ENCODE data around the gene ZNF460.
"Not testable (repeated sequence)": the region's sequence is repeated elsewhere in the genome, so short reads cannot be mapped to it uniquely, and the experiment has no call there.

ZNF460 gene

DNA sequence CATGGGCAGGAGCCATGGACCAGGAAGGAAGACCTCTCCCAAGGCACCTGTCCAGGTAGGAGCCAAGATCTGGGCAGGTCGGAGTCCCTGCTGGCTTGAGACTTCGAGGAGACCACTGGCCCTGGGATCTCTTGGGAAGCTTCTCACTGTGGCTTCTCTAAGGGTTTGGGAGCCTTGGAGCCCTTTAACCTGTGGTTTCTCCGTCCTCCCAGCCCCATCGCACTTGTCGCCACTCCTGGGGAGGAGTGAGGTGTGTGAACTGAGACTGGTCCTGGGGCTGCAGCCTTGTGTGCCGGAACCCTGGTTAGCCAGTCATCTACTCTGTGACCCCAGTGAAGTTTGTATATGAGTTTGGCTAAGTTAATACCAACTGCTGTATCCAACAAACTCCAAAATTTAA lies 31.6 kb upstream of the ZNF460 start:
- Histone ChIP-seq H3K27me3 (ENCODE audit: control insufficient read depth, insufficient read depth, low read length, poor library complexity, severe bottlenecking) (no peaks in the 10 kb centered on the region), H3K9me3 (ENCODE audit: control insufficient read depth, low read length) (no peaks in the 10 kb centered on the region), H3K27ac (ENCODE audit: insufficient read depth, low read depth, low read length, poor library complexity, severe bottlenecking) (no peak overlapping the region), H3K36me3 (ENCODE audit: control insufficient read depth, insufficient read depth, low read length) (peaks cover 5% of the 10 kb centered on the region), H3K4me1 (ENCODE audit: control insufficient read depth, insufficient read depth, low read length) (no peaks in the 10 kb centered on the region), H3K4me3 (ENCODE audit: insufficient read depth, low read depth, low read length) (no peak overlapping the region)
- WGBS, 2 experiments = 89 to 90% methylated on average over 6 of the region's 6 CpGs

GRCh38 chr19:57249329-57249728 lies 31.0 kb upstream of the ZNF460 start:
- Histone ChIP-seq H3K36me3 (ENCODE audit: control insufficient read depth, insufficient read depth, low read length) (peaks cover 5% of the 10 kb centered on the region), H3K4me3 (ENCODE audit: insufficient read depth, low read depth, low read length) (no peak overlapping the region), H3K27ac (ENCODE audit: insufficient read depth, low read depth, low read length, poor library complexity, severe bottlenecking) (no peak overlapping the region), H3K4me1 (ENCODE audit: control insufficient read depth, insufficient read depth, low read length) (no peaks in the 10 kb centered on the region), H3K27me3 (ENCODE audit: control insufficient read depth, insufficient read depth, low read length, poor library complexity, severe bottlenecking) (no peaks in the 10 kb centered on the region), H3K9me3 (ENCODE audit: control insufficient read depth, low read length) (no peaks in the 10 kb centered on the region)
- WGBS, 2 experiments = no CpG with 5 or more reads among the region's 1 CpG

DNA sequence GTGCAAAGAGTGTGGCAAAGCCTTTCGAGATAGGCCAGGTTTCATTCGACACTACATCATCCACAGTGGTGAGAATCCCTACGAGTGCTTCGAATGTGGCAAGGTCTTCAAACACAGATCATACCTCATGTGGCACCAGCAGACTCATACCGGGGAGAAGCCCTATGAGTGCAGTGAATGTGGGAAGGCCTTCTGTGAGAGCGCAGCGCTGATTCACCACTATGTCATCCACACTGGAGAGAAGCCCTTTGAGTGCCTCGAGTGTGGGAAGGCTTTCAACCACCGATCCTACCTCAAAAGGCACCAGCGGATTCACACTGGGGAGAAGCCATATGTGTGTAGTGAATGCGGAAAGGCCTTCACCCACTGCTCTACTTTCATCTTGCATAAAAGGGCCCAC lies 26.5 kb upstream of the ZNF460 start:
- not testable (repeated sequence) for H3K9me3 ChIP-seq (ENCODE audit: control insufficient read depth, low read length); H3K36me3 ChIP-seq (ENCODE audit: control insufficient read depth, insufficient read depth, low read length); H3K27ac ChIP-seq (ENCODE audit: insufficient read depth, low read depth, low read length, poor library complexity, severe bottlenecking); H3K27me3 ChIP-seq (ENCODE audit: control insufficient read depth, insufficient read depth, low read length, poor library complexity, severe bottlenecking); H3K4me3 ChIP-seq (ENCODE audit: insufficient read depth, low read depth, low read length); H3K4me1 ChIP-seq (ENCODE audit: control insufficient read depth, insufficient read depth, low read length)
- WGBS, 2 experiments = 91 to 96% methylated on average over 11 of the region's 11 CpGs

- Histone ChIP-seq H3K9me3 (ENCODE audit: control insufficient read depth, low read length) (no peaks in the 10 kb centered on the region), H3K4me3 (ENCODE audit: insufficient read depth, low read depth, low read length) (no peak overlapping the region), H3K36me3 (ENCODE audit: control insufficient read depth, insufficient read depth, low read length) (no peaks in the 10 kb centered on the region), H3K4me1 (ENCODE audit: control insufficient read depth, insufficient read depth, low read length) (no peaks in the 10 kb centered on the region), H3K27me3 (ENCODE audit: control insufficient read depth, insufficient read depth, low read length, poor library complexity, severe bottlenecking) (no peaks in the 10 kb centered on the region), H3K27ac (ENCODE audit: insufficient read depth, low read depth, low read length, poor library complexity, severe bottlenecking) (no peak overlapping the region)
- 93 to 98% methylated on average over 3 of the region's 3 CpGs for WGBS, 2 experiments
Observed at GRCh38 chr19:57262044-57262443, 18.2 kb upstream of the ZNF460 start.

- Histone ChIP-seq H3K36me3 (ENCODE audit: control insufficient read depth, insufficient read depth, low read length) (no peaks in the 10 kb centered on the region), H3K4me1 (ENCODE audit: control insufficient read depth, insufficient read depth, low read length) (no peaks in the 10 kb centered on the region), H3K4me3 (ENCODE audit: insufficient read depth, low read depth, low read length) (no peak overlapping the region), H3K27me3 (ENCODE audit: control insufficient read depth, insufficient read depth, low read length, poor library complexity, severe bottlenecking) (no peaks in the 10 kb centered on the region), H3K27ac (ENCODE audit: insufficient read depth, low read depth, low read length, poor library complexity, severe bottlenecking) (no peak overlapping the region), H3K9me3 (ENCODE audit: control insufficient read depth, low read length) (no peaks in the 10 kb centered on the region)
- 80 to 94% methylated on average over 1 of the region's 1 CpG for WGBS, 2 experiments
Observed at GRCh38 chr19:57263244-57263741, 17.0 kb upstream of the ZNF460 start.

DNA sequence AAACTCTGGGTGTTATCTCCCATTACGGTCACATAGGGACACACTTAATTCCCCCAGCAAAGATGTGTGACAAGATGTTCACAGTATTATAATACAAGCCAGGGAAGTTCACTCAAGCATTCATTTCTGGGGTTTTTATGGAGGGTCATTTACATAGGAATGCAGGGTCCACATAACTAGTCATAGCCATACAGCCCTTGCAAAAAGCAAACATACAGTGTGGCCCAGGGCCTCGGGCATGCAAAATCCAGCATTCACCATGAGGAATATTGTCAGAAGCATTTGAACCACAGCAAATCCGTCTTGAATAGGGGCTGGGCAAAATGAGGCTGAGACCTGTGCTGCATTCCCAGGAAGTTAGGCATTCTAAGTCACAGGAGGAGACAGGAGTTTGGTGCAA lies 13.0 kb upstream of the ZNF460 start:
- 82% methylated on average over 3 of the region's 3 CpGs for WGBS, 2 experiments
- Histone ChIP-seq H3K27ac (ENCODE audit: insufficient read depth, low read depth, low read length, poor library complexity, severe bottlenecking) (no peak overlapping the region), H3K4me3 (ENCODE audit: insufficient read depth, low read depth, low read length) (no peak overlapping the region), H3K36me3 (ENCODE audit: control insufficient read depth, insufficient read depth, low read length) (no peaks in the 10 kb centered on the region), H3K4me1 (ENCODE audit: control insufficient read depth, insufficient read depth, low read length) (no peaks in the 10 kb centered on the region), H3K9me3 (ENCODE audit: control insufficient read depth, low read length) (no peaks in the 10 kb centered on the region), H3K27me3 (ENCODE audit: control insufficient read depth, insufficient read depth, low read length, poor library complexity, severe bottlenecking) (no peaks in the 10 kb centered on the region)

GRCh38 chr19:57269515-57270250 lies 10.6 kb upstream of the ZNF460 start:
- H3K4me3 ChIP-seq (ENCODE audit: insufficient read depth, low read depth, low read length) = no peak overlapping the region
- H3K4me1 ChIP-seq (ENCODE audit: control insufficient read depth, insufficient read depth, low read length) = no peaks in the 10 kb centered on the region
- no peak overlapping the region for H3K27ac ChIP-seq (ENCODE audit: insufficient read depth, low read depth, low read length, poor library complexity, severe bottlenecking)
- H3K9me3 ChIP-seq (ENCODE audit: control insufficient read depth, low read length) = no peaks in the 10 kb centered on the region
- 89 to 90% methylated on average over 4 of the region's 4 CpGs for WGBS, 2 experiments
- H3K27me3 ChIP-seq (ENCODE audit: control insufficient read depth, insufficient read depth, low read length, poor library complexity, severe bottlenecking) = no peaks in the 10 kb centered on the region
- no peaks in the 10 kb centered on the region for H3K36me3 ChIP-seq (ENCODE audit: control insufficient read depth, insufficient read depth, low read length)

GRCh38 chr19:57271280-57271679 lies 9.0 kb upstream of the ZNF460 start:
- Histone ChIP-seq H3K36me3 (ENCODE audit: control insufficient read depth, insufficient read depth, low read length) (no peaks in the 10 kb centered on the region), H3K27ac (ENCODE audit: insufficient read depth, low read depth, low read length, poor library complexity, severe bottlenecking) (no peak overlapping the region), H3K9me3 (ENCODE audit: control insufficient read depth, low read length) (no peaks in the 10 kb centered on the region), H3K27me3 (ENCODE audit: control insufficient read depth, insufficient read depth, low read length, poor library complexity, severe bottlenecking) (no peaks in the 10 kb centered on the region), H3K4me3 (ENCODE audit: insufficient read depth, low read depth, low read length) (no peak overlapping the region), H3K4me1 (ENCODE audit: control insufficient read depth, insufficient read depth, low read length) (no peaks in the 10 kb centered on the region)
- 93% methylated on average over 8 of the region's 8 CpGs for WGBS, 2 experiments

DNA sequence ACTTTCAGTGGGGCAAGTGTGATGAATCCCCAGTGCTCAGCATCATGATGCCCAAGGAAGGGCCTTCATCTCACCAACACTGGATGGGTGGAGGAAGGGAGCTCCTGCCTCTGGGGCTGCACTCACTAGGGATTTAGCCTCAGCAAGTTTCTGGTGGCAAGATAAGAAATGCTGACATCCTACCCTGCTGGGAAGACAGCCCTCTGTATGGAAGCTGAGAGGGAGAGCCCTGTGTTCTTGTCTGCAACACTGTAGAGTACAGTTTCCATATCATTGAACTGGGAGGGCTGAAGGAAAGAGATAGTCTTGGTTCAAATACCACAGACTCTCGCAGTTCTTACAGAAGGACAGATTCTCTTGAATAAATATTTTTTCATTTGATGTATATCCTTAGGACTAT lies 7.3 kb upstream of the ZNF460 start:
- no peak overlapping the region for H3K4me3 ChIP-seq (ENCODE audit: insufficient read depth, low read depth, low read length)
- 86 to 100% methylated on average over 1 of the region's 1 CpG for WGBS, 2 experiments
- H3K36me3 ChIP-seq (ENCODE audit: control insufficient read depth, insufficient read depth, low read length) = no peaks in the 10 kb centered on the region
- no peak overlapping the region for H3K27ac ChIP-seq (ENCODE audit: insufficient read depth, low read depth, low read length, poor library complexity, severe bottlenecking)
- H3K4me1 ChIP-seq (ENCODE audit: control insufficient read depth, insufficient read depth, low read length) = no peaks in the 10 kb centered on the region
- H3K27me3 ChIP-seq (ENCODE audit: control insufficient read depth, insufficient read depth, low read length, poor library complexity, severe bottlenecking) = no peaks in the 10 kb centered on the region
- H3K9me3 ChIP-seq (ENCODE audit: control insufficient read depth, low read length) = no peaks in the 10 kb centered on the region

DNA sequence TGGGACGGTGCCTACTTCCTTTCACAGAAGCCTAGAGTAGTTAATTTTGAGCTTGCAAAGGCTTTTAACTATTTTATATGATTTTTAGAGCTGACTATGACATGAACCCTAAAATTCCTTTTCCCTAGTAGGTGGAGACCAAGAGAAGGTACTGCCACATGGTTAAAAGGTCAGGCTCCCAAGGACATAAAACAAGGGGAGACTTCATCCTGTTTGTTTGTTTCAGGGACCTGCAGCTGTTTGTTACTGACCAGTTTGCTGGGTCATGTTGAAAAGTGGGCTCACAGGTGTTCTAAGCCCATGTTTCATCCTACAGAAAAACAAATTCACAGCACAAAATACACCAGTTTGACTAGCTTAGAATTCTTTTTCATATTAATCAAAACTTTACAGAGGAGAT lies 3.9 kb upstream of the ZNF460 start:
- 85 to 100% methylated on average over 1 of the region's 1 CpG for WGBS, 2 experiments
- H3K4me1 ChIP-seq (ENCODE audit: control insufficient read depth, insufficient read depth, low read length) = no peaks in the 10 kb centered on the region

DNA sequence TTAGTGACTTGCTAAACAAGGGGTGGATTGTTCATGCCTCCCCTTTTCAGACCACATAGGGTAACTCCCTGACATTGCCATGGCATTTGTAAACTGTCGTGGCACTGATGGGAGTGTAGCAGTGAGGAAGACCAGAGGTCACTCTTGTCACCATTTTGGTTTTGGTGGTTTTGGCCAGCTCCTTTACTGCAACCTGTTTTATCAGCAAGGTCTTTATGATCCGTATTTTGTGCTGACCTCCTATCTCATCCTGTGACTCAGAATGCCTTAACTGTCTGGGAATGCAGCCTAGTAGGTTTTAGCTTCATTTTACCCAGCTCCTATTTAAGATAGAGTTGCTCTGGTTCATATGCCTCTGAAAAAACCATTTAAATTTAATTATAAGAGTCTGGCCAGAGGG lies 1.8 kb upstream of the ZNF460 start:
- H3K9me3 ChIP-seq (ENCODE audit: control insufficient read depth, low read length); H3K27ac ChIP-seq (ENCODE audit: insufficient read depth, low read depth, low read length, poor library complexity, severe bottlenecking); H3K4me3 ChIP-seq (ENCODE audit: insufficient read depth, low read depth, low read length); H3K4me1 ChIP-seq (ENCODE audit: control insufficient read depth, insufficient read depth, low read length); H3K36me3 ChIP-seq (ENCODE audit: control insufficient read depth, insufficient read depth, low read length); H3K27me3 ChIP-seq (ENCODE audit: control insufficient read depth, insufficient read depth, low read length, poor library complexity, severe bottlenecking): not testable (repeated sequence)
- 91 to 97% methylated on average over 2 of the region's 2 CpGs for WGBS, 2 experiments

More for the DNA sequence above, 3.9 kb upstream of the ZNF460 start:
- H3K36me3 ChIP-seq (ENCODE audit: control insufficient read depth, insufficient read depth, low read length) = no peaks in the 10 kb centered on the region
- H3K9me3 ChIP-seq (ENCODE audit: control insufficient read depth, low read length) = no peaks in the 10 kb centered on the region
- no peak overlapping the region for H3K4me3 ChIP-seq (ENCODE audit: insufficient read depth, low read depth, low read length)
- no peaks in the 10 kb centered on the region for H3K27me3 ChIP-seq (ENCODE audit: control insufficient read depth, insufficient read depth, low read length, poor library complexity, severe bottlenecking)
- H3K27ac ChIP-seq (ENCODE audit: insufficient read depth, low read depth, low read length, poor library complexity, severe bottlenecking) = no peak overlapping the region
